Measurements from ENCODE around the gene GLDC. TPM values are rescaled to one million over a fixed set of nuclear protein-coding genes. Genes with fewer than 3 reads are reported as not detected.

GLDC gene
- total RNA-seq, 1 donor from 2014 or later, result 1.7 TPM

GRCh38 chr9:6676254-6676921, 30.9 kb upstream of the GLDC start:
- Histone ChIP-seq H3K9me3 (no peaks in the 10 kb centered on the region), H3K27ac (no peak overlapping the region), H3K4me1 (peaks cover 5% of the 10 kb centered on the region), H3K4me3 (no peak overlapping the region), H3K36me3 (no peaks in the 10 kb centered on the region), H3K27me3 (no peaks in the 10 kb centered on the region)
- intact Hi-C loops (cut with DNase I), result no loop called here
- no peak for ATAC-seq
- no peak for DNase-seq
- TF ChIP-seq, protein P1, sequence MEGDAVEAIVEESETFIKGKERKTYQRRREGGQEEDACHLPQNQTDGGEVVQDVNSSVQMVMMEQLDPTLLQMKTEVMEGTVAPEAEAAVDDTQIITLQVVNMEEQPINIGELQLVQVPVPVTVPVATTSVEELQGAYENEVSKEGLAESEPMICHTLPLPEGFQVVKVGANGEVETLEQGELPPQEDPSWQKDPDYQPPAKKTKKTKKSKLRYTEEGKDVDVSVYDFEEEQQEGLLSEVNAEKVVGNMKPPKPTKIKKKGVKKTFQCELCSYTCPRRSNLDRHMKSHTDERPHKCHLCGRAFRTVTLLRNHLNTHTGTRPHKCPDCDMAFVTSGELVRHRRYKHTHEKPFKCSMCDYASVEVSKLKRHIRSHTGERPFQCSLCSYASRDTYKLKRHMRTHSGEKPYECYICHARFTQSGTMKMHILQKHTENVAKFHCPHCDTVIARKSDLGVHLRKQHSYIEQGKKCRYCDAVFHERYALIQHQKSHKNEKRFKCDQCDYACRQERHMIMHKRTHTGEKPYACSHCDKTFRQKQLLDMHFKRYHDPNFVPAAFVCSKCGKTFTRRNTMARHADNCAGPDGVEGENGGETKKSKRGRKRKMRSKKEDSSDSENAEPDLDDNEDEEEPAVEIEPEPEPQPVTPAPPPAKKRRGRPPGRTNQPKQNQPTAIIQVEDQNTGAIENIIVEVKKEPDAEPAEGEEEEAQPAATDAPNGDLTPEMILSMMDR (IDR thresholded peaks at IDR 0.05), result no peak

DNA sequence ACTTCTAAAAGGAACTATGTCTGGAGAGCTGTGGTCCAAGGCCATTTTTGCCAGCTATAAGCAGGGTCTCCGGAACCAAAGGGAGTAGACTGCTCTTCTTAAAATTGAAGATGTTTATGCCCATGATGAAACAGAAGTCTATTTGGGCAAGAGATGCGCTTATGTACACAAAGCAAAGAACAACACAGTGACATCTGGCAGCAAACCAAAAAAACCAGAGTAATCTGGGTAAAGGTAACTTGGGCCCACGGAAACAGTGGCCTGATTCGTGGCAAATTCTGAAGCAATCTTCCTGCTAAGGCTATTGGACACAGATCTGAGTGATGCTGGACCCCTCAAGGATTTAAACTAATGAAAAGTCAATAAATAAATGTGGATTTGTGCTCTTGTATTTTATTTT, 29.7 kb upstream of the GLDC start:
- Histone ChIP-seq H3K4me3 (no peak overlapping the region), H3K27me3 (no peaks in the 10 kb centered on the region), H3K27ac (no peak overlapping the region), H3K9me3 (no peaks in the 10 kb centered on the region), H3K36me3 (no peaks in the 10 kb centered on the region), H3K4me1 (peaks cover 2% of the 10 kb centered on the region)
- DNase-seq (no peak), ATAC-seq (no peak)
- TF ChIP-seq, protein P1 (IDR thresholded peaks at IDR 0.05), result no peak
- intact Hi-C loops (cut with DNase I), result no loop called here

GRCh38 chr9:6673326-6674025, 27.9 kb upstream of the GLDC start:
- Histone ChIP-seq H3K36me3 (no peaks in the 10 kb centered on the region), H3K9me3 (no peaks in the 10 kb centered on the region), H3K27me3 (no peaks in the 10 kb centered on the region), H3K4me3 (no peak overlapping the region), H3K27ac (no peak overlapping the region), H3K4me1 (no peaks in the 10 kb centered on the region)
- DNase-seq, result no peak
- intact Hi-C loops (cut with DNase I), result no loop called here
- no peak for ATAC-seq
- TF ChIP-seq, protein P1 (IDR thresholded peaks at IDR 0.05), result no peak

DNA sequence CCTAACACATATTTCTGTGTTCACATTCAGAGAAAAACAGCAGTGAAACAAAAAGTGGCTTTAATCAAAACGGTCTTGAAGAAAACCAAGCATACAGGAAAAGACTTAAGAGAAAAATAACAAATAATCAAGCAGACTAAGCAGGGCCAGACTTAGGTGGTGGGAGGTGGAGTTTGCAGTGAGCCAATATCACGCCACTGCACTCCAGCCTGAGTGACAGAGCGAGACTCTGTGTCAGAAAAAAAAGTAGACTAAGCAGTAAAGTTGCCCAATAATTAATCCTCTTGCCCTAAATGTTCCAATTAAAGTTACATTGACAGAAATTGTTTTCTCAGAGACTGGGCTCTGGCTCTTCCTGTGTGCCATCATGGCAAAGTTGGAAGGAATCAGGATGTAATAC, 26.6 kb upstream of the GLDC start:
- intact Hi-C loops (cut with DNase I), result no loop called here
- Histone ChIP-seq H3K27me3 (no peaks in the 10 kb centered on the region), H3K4me3 (no peak overlapping the region), H3K4me1 (no peaks in the 10 kb centered on the region), H3K27ac (no peak overlapping the region), H3K36me3 (no peaks in the 10 kb centered on the region), H3K9me3 (no peaks in the 10 kb centered on the region)
- no peak for ATAC-seq
- TF ChIP-seq, protein P1 (IDR thresholded peaks at IDR 0.05), result no peak
- no peak for DNase-seq

DNA sequence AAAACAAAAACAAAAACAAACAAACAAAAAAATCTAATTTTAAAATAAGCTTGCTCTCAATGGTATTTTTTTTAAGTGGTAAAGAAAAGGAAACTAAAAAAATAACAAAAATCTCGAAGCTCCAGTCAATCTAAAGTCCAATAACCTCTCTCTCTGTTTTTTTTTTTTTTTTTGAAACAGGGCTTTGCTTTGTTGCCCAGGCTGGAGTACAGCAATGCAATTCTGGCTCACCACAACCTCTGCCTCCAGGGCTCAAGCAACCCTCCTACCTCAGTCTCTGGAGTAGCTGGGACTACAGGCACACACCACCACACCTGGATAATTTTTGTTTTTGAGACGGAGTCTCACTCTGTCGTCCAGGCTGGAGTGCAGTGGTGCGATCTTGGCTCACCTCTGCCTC, 25.9 kb upstream of the GLDC start:
- Histone ChIP-seq H3K4me1 (no peaks in the 10 kb centered on the region), H3K9me3 (no peaks in the 10 kb centered on the region), H3K36me3 (no peaks in the 10 kb centered on the region), H3K27ac (no peak overlapping the region), H3K4me3 (no peak overlapping the region), H3K27me3 (no peaks in the 10 kb centered on the region)
- DNase-seq (no peak), ATAC-seq (no peak)
- intact Hi-C loops (cut with DNase I), result no loop called here
- TF ChIP-seq, protein P1 (IDR thresholded peaks at IDR 0.05), result no peak
